Fibroblast of mammary gland (primary cell): Measurements from ENCODE around the gene USP21.

Source experiments
- DNase-seq: peaks from one replicate; pipeline ENCODE4 v3.0.0-alpha.2; 2010; ENCODE audit warnings: low read depth
- H3K4me3 ChIP-seq: 2 replicates; pipeline ENCODE4 v1.5.1; 2011; ENCODE audit warnings: low read depth, mild to moderate bottlenecking, low read length, moderate library complexity; ENCODE audit not compliant: control insufficient read depth
- TF ChIP-seq, protein P1 (sequence below): conservative IDR thresholded peaks from 2 replicates; pipeline ENCODE4 v1.5.1; 2011; ENCODE audit warnings: low read depth, low read length, inconsistent platforms; ENCODE audit not compliant: control insufficient read depth, insufficient read depth

The USP21 gene

DNA sequence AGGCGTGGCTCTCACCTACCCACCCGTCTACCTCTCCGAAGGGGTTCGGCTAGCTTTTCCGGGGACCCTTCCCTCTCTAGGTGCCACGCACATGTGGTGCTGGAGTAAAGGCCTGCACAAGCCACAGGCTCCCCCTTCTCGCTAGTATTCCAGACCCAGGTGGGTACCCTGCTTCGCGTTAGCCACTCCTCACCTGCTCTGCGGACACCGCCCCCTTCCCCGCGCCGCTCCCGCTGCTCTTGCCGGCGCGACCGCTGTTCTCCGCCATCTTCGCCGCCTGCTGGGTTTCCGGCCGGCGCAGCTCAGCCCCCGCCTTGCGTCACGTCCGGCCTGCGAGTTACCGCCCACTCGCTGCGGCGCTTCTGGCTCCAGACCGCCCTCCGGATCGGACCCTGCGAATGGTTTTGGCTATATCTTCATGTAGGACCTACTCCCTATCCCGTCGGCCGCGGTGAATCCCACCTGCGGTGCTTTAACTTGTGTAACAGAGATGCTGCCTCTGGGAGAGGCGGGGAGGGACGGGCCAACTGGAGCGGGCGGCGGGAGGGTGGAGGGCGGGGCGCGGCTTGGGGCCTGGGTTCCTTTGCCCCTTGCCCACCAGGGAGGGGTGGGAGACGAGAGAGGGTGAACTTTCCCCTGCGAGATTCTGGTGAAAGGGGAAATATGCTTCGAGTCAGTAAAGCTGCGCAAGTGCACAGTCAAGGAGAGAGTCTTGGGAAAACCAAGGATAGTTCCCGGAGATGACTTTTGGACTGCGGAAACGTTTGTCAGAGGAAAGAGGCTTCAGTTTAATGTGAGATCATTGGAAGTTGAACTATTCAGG lies 41.3 kb upstream of the USP21 start, which contains the start of the genes NIT1 and PFDN2:
NIT1 (plus strand) TSS at position 347 of the 823 bp plus-strand sequence; CDS start at position 419, 72 bp downstream.
PFDN2 (minus strand) TSS at position 279 of the 823 bp plus-strand sequence; CDS start at position 268, 11 bp downstream.
- peak; percentile 81 for DNase-seq
- TF ChIP-seq, protein P1, sequence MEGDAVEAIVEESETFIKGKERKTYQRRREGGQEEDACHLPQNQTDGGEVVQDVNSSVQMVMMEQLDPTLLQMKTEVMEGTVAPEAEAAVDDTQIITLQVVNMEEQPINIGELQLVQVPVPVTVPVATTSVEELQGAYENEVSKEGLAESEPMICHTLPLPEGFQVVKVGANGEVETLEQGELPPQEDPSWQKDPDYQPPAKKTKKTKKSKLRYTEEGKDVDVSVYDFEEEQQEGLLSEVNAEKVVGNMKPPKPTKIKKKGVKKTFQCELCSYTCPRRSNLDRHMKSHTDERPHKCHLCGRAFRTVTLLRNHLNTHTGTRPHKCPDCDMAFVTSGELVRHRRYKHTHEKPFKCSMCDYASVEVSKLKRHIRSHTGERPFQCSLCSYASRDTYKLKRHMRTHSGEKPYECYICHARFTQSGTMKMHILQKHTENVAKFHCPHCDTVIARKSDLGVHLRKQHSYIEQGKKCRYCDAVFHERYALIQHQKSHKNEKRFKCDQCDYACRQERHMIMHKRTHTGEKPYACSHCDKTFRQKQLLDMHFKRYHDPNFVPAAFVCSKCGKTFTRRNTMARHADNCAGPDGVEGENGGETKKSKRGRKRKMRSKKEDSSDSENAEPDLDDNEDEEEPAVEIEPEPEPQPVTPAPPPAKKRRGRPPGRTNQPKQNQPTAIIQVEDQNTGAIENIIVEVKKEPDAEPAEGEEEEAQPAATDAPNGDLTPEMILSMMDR = no peak
- H3K4me3 ChIP-seq = peak within 1 kb of the TSS; percentile 90

GRCh38 chr1:161119092-161119903 lies 40.0 kb upstream of the USP21 start:
- peak overlapping the region; percentile 90 for H3K4me3 ChIP-seq
- DNase-seq = peak; percentile 86

GRCh38 chr1:161121042-161121650 lies 38.2 kb upstream of the USP21 start:
- TF ChIP-seq, protein P1 = no peak
- DNase-seq = no peak
- no peak overlapping the region for H3K4me3 ChIP-seq

More at GRCh38 chr1:161119092-161119903, 40.0 kb upstream of the USP21 start:
- TF ChIP-seq, protein P1 = peak; percentile 52

- TF ChIP-seq, protein P1 = no peak
- no peak for DNase-seq
- H3K4me3 ChIP-seq = no peak overlapping the region
These were observed 37.5 kb upstream of the USP21 start for GRCh38 chr1:161121834-161122233.

GRCh38 chr1:161122967-161123366 lies 36.3 kb upstream of the USP21 start:
- no peak overlapping the region for H3K4me3 ChIP-seq
- no peak for DNase-seq
- TF ChIP-seq, protein P1 = no peak

- H3K4me3 ChIP-seq = no peak overlapping the region
- DNase-seq = no peak
- TF ChIP-seq, protein P1 = no peak
These were observed 31.7 kb upstream of the USP21 start for GRCh38 chr1:161127649-161128048.
